Measurements from ENCODE around the gene DNAI1. TPM values are rescaled to one million over a fixed set of nuclear protein-coding genes. Genes with fewer than 3 reads are reported as not detected.
A peak's percentile ranks its signal among the peaks of the same experiment; 100 is the strongest.

Gene DNAI1
- total RNA-seq, 4 donors from 2014 or later, result not detected

- DNase-seq, result no peak
- TF ChIP-seq CTCF (IDR thresholded peaks at IDR 0.05) (no peak), POLR2A (IDR thresholded peaks at IDR 0.05) (no peak)
- H3K27me3 ChIP-seq, result no peaks in the 10 kb centered on the region
- H3K27ac ChIP-seq, result no peak overlapping the region
- peaks cover 0 to 13% (median 0%) of the 10 kb centered on the region in 3 donors for H3K4me1 ChIP-seq
- intact Hi-C loops (cut with DNase I), result loop anchor here (5.0 kb wide), 2 partner anchors 58 to 148 kb away; no protein-coding TSS in a partner anchor
- no peaks in the 10 kb centered on the region for H3K9me3 ChIP-seq
- H3K4me3 ChIP-seq, result no peak overlapping the region
- no peaks in the 10 kb centered on the region for H3K36me3 ChIP-seq
Observed at GRCh38 chr9:34443976-34444375, 14.6 kb upstream of the DNAI1 start.

- intact Hi-C loops (cut with DNase I), result no loop called here
- Histone ChIP-seq H3K4me1 (peaks cover 6 to 25% (median 11%) of the 10 kb centered on the region in 3 donors), H3K9me3 (no peaks in the 10 kb centered on the region), H3K4me3 (no peak overlapping the region), H3K36me3 (no peaks in the 10 kb centered on the region), H3K27ac (no peak overlapping the region), H3K27me3 (no peaks in the 10 kb centered on the region)
- DNase-seq, result no peak
- TF ChIP-seq POLR2A (IDR thresholded peaks at IDR 0.05) (no peak), CTCF (IDR thresholded peaks at IDR 0.05) (no peak)
Observed at GRCh38 chr9:34446468-34446891, 12.1 kb upstream of the DNAI1 start.

- no peak for DNase-seq
- WGBS, 2 donors, result 93 to 100% methylated on average over 1 of the region's 1 CpG
- no peak overlapping the region for H3K27ac ChIP-seq
- intact Hi-C loops (cut with DNase I), result no loop called here
- no peak overlapping the region for H3K4me3 ChIP-seq
- H3K36me3 ChIP-seq, result no peaks in the 10 kb centered on the region
- H3K4me1 ChIP-seq, result peaks cover 6 to 29% (median 11%) of the 10 kb centered on the region in 3 donors
- TF ChIP-seq POLR2A (IDR thresholded peaks at IDR 0.05) (no peak), CTCF (IDR thresholded peaks at IDR 0.05) (no peak)
- H3K9me3 ChIP-seq, result no peaks in the 10 kb centered on the region
- no peaks in the 10 kb centered on the region for H3K27me3 ChIP-seq
Observed at GRCh38 chr9:34446951-34447350, 11.7 kb upstream of the DNAI1 start.

GRCh38 chr9:34450644-34451043, 8.0 kb upstream of the DNAI1 start:
- no peak for DNase-seq
- H3K27ac ChIP-seq, result peak overlapping the region in 1 of 4 donors; percentile 52

GRCh38 chr9:34451135-34451534, 7.5 kb upstream of the DNAI1 start:
- Histone ChIP-seq H3K9me3 (no peaks in the 10 kb centered on the region), H3K27ac (peak overlapping the region in 3 of 4 donors; percentile 7 to 52 (median 25)), H3K4me3 (no peak overlapping the region), H3K27me3 (no peaks in the 10 kb centered on the region), H3K4me1 (peaks cover 11 to 44% (median 11%) of the 10 kb centered on the region in 3 donors), H3K36me3 (no peaks in the 10 kb centered on the region)
- TF ChIP-seq CTCF (IDR thresholded peaks at IDR 0.05) (no peak), POLR2A (IDR thresholded peaks at IDR 0.05) (no peak)
- intact Hi-C loops (cut with DNase I), result no loop called here
- WGBS, 2 donors, result 28 to 75% methylated on average over 1 to 2 of the region's 2 CpGs
- DNase-seq, result no peak

More at GRCh38 chr9:34450644-34451043, 8.0 kb upstream of the DNAI1 start:
- no peaks in the 10 kb centered on the region for H3K9me3 ChIP-seq
- H3K4me1 ChIP-seq, result peaks cover 11 to 40% (median 11%) of the 10 kb centered on the region in 3 donors
- 70 to 87% methylated on average over 3 to 9 of the region's 10 CpGs for WGBS, 2 donors
- H3K36me3 ChIP-seq, result no peaks in the 10 kb centered on the region
- TF ChIP-seq POLR2A (IDR thresholded peaks at IDR 0.05), result no peak
- TF ChIP-seq CTCF (IDR thresholded peaks at IDR 0.05), result no peak
- H3K27me3 ChIP-seq, result no peaks in the 10 kb centered on the region
- H3K4me3 ChIP-seq, result no peak overlapping the region
- intact Hi-C loops (cut with DNase I), result no loop called here

Data from esophagus squamous epithelium (tissue), 5 donors.